IMR-90 (cell line): ENCODE results near the gene HNRNPR. TPM values are rescaled to one million over a fixed set of nuclear protein-coding genes. Genes with fewer than 3 reads are reported as not detected.

Source experiments
- ATAC-seq: fragments of 200-7000 bp; cut with Tn5 transposase; 2 replicates; pipeline ENCODE4 v1.9.1; 2020; ENCODE audit warnings: low read depth, mild to moderate bottlenecking, moderate library complexity
- BruUV-seq: library from RNA; stranded (reverse); fragments of 400-500 nt; replicated peaks from 2 replicates; lab custom pipeline; 2021; lab: Mats Ljungman, UMichigan
- CTCF ChIA-PET: fragments of 300-600 bp; formaldehyde crosslinking; extraction: SDS; loops from one replicate; lab custom pipeline; 2021; ENCODE audit warnings: antibody characterized with exemption; lab: Yijun Ruan, JAX
- POLR2A ChIA-PET: fragments of 300-600 bp; sonication (Branson Sonifier 250); formaldehyde crosslinking; loops from one replicate; lab custom pipeline; 2022; ENCODE audit warnings: antibody characterized with exemption; ENCODE audit not compliant: unreplicated experiment; lab: Charles Lee
- DNase-seq: peaks from one replicate; pipeline ENCODE4 v3.0.0; 2013
- H2AFZ ChIP-seq: replicated peaks from 2 replicates; pipeline ENCODE3; 2013; ENCODE audit warnings: low read length, mild to moderate bottlenecking; ENCODE audit not compliant: poor library complexity
- H2AK5ac ChIP-seq: 2 replicates; pipeline ENCODE4 v1.6.1; 2013; ENCODE audit warnings: low read depth, low read length, inconsistent platforms
- H2AK9ac ChIP-seq: replicated peaks from 2 replicates; pipeline ENCODE3; 2013; ENCODE audit warnings: mild to moderate bottlenecking, low read depth, low read length, moderate library complexity; ENCODE audit not compliant: poor library complexity
- H2BK120ac ChIP-seq: 2 replicates; pipeline ENCODE4 v1.6.1; 2013; ENCODE audit warnings: low read depth, low read length, inconsistent platforms
- H2BK15ac ChIP-seq: 3 replicates; pipeline ENCODE4 v1.6.1; 2013; ENCODE audit warnings: low read depth, low read length, inconsistent platforms
- H2BK20ac ChIP-seq: 2 replicates; pipeline ENCODE4 v1.6.1; 2013; ENCODE audit warnings: low read depth, mild to moderate bottlenecking, inconsistent platforms, low read length, moderate library complexity
- H2BK5ac ChIP-seq: 2 replicates; pipeline ENCODE4 v1.6.1; 2013; ENCODE audit warnings: mild to moderate bottlenecking, low read depth, low read length, inconsistent platforms; ENCODE audit not compliant: poor library complexity, severe bottlenecking
- H3K14ac ChIP-seq: replicated peaks from 2 replicates; pipeline ENCODE4 v1.6.1; 2013; ENCODE audit warnings: low read depth, low read length, inconsistent platforms
- H3K18ac ChIP-seq: 2 replicates; pipeline ENCODE4 v1.6.1; 2013; ENCODE audit warnings: low read depth, low read length, control low read depth
- H3K23ac ChIP-seq: 2 replicates; pipeline ENCODE4 v1.6.1; 2013; ENCODE audit warnings: low read depth, low read length, inconsistent platforms
- H3K27ac ChIP-seq: 2 replicates; pipeline ENCODE4 v1.5.1; 2013; ENCODE audit warnings: mild to moderate bottlenecking, control low read depth, low read length; ENCODE audit not compliant: insufficient read depth
- H3K27me3 ChIP-seq: 2 replicates; pipeline ENCODE4 v1.6.1; 2013; ENCODE audit warnings: low read length; ENCODE audit not compliant: control insufficient read depth, insufficient read depth
- H3K36me3 ChIP-seq: 2 replicates; pipeline ENCODE4 v1.6.1; 2013; ENCODE audit warnings: low read length, mixed read lengths; ENCODE audit not compliant: control insufficient read depth, insufficient read depth
- H3K4ac ChIP-seq: 2 replicates; pipeline ENCODE4 v1.6.1; 2013; ENCODE audit warnings: low read depth, low read length, inconsistent platforms
- H3K4me1 ChIP-seq: 2 replicates; pipeline ENCODE4 v1.6.1; 2013; ENCODE audit warnings: low read length, mixed read lengths; ENCODE audit not compliant: control insufficient read depth, insufficient read depth
- H3K4me2 ChIP-seq: 2 replicates; pipeline ENCODE4 v1.6.1; 2013; ENCODE audit warnings: low read depth, mild to moderate bottlenecking, control low read depth, low read length, moderate library complexity
- H3K4me3 ChIP-seq: 2 replicates; pipeline ENCODE4 v1.5.1; 2013; ENCODE audit warnings: low read depth, mild to moderate bottlenecking, control low read depth, low read length, moderate library complexity; ENCODE audit not compliant: insufficient read depth
- H3K56ac ChIP-seq: 2 replicates; pipeline ENCODE4 v1.6.1; 2013; ENCODE audit warnings: low read length, inconsistent platforms; ENCODE audit not compliant: insufficient read depth; ENCODE audit errors: extremely low read depth
- H3K79me1 ChIP-seq, 2 experiments: 2 replicates each; pipeline ENCODE4 v1.6.1; 2013; ENCODE audit warnings: low read length in 2 of 2, inconsistent platforms in 1 of 2, low read depth in 1 of 2
- H3K9ac ChIP-seq: 2 replicates; pipeline ENCODE4 v1.6.1; 2013; ENCODE audit warnings: low read depth, low read length, control low read depth
- H3K9me1 ChIP-seq: 2 replicates; pipeline ENCODE4 v1.6.1; 2013; ENCODE audit warnings: low read length, inconsistent platforms; ENCODE audit not compliant: insufficient read depth
- H3K9me3 ChIP-seq: 2 replicates; pipeline ENCODE4 v1.6.1; 2013; ENCODE audit warnings: low read length; ENCODE audit not compliant: control insufficient read depth, insufficient read depth
- H4K20me1 ChIP-seq: 2 replicates; pipeline ENCODE4 v1.6.1; 2013; ENCODE audit warnings: low read length, inconsistent platforms; ENCODE audit not compliant: insufficient read depth
- H4K5ac ChIP-seq: 2 replicates; pipeline ENCODE4 v1.6.1; 2013; ENCODE audit warnings: mild to moderate bottlenecking, low read depth, low read length, control low read depth
- H4K8ac ChIP-seq, 2 experiments: 2 replicates each; pipeline ENCODE4 v1.6.1; 2013; ENCODE audit warnings: low read depth in 2 of 2, low read length in 2 of 2, control low read depth in 1 of 2, inconsistent platforms in 1 of 2
- H4K91ac ChIP-seq: 2 replicates; pipeline ENCODE4 v1.6.1; 2013; ENCODE audit warnings: low read depth, low read length, inconsistent platforms; ENCODE audit not compliant: insufficient read depth
- BHLHE40 ChIP-seq: fragments of 150-350 bp; IDR thresholded peaks from 2 replicates; pipeline ENCODE4 v1.6.1; 2016; ENCODE audit warnings: mild to moderate bottlenecking, low read depth, low read length
- CEBPB ChIP-seq: IDR thresholded peaks from 2 replicates; pipeline ENCODE4 v1.6.1; 2012; ENCODE audit warnings: low read depth, low read length, improper control_type of control experiment
- CHD1 ChIP-seq: IDR thresholded peaks from 2 replicates; pipeline ENCODE4 v1.6.1; 2012; ENCODE audit warnings: low read depth, low read length, improper control_type of control experiment
- CTCF ChIP-seq: conservative IDR thresholded peaks from 2 replicates; pipeline ENCODE4 v1.5.1; 2012; ENCODE audit warnings: mild to moderate bottlenecking, low read depth, low read length, improper control_type of control experiment
- ELK1 ChIP-seq: fragments of 150-350 bp; IDR thresholded peaks from 2 replicates; pipeline ENCODE4 v1.6.1; 2016; ENCODE audit warnings: low read depth, mild to moderate bottlenecking, low read length, moderate library complexity, borderline replicate concordance
- FOS ChIP-seq: fragments of 150-350 bp; IDR thresholded peaks from 2 replicates; pipeline ENCODE4 v1.6.1; 2016; ENCODE audit warnings: low read depth, low read length
- MAFK ChIP-seq: IDR thresholded peaks from 2 replicates; pipeline ENCODE4 v1.6.1; 2012; ENCODE audit warnings: low read depth, low read length, improper control_type of control experiment
- MAZ ChIP-seq: IDR thresholded peaks from 2 replicates; pipeline ENCODE4 v1.6.1; 2012; ENCODE audit warnings: low read depth, mild to moderate bottlenecking, low read length, improper control_type of control experiment, moderate library complexity, borderline replicate concordance
- MXI1 ChIP-seq: IDR thresholded peaks from 2 replicates; pipeline ENCODE4 v1.6.1; 2012; ENCODE audit warnings: low read depth, mild to moderate bottlenecking, low read length, moderate library complexity, borderline replicate concordance
- NFE2L2 ChIP-seq: fragments of 150-350 bp; IDR thresholded peaks from 2 replicates; pipeline ENCODE4 v1.6.1; 2016; ENCODE audit warnings: low read depth, mild to moderate bottlenecking, low read length
- POLR2A ChIP-seq: IDR thresholded peaks from 2 replicates; pipeline ENCODE4 v1.6.1; 2012; ENCODE audit warnings: mild to moderate bottlenecking, low read depth, low read length
- RAD21 ChIP-seq: IDR thresholded peaks from 2 replicates; pipeline ENCODE4 v1.6.1; 2012; ENCODE audit warnings: low read length, improper control_type of control experiment
- RCOR1 ChIP-seq: IDR thresholded peaks from 2 replicates; pipeline ENCODE4 v1.6.1; 2012; ENCODE audit warnings: mild to moderate bottlenecking, low read length, improper control_type of control experiment; ENCODE audit not compliant: insufficient replicate concordance
- RFX5 ChIP-seq: IDR thresholded peaks from 2 replicates; pipeline ENCODE4 v1.8.0; 2012; ENCODE audit warnings: low read depth, mild to moderate bottlenecking, low read length, moderate library complexity
- SMC3 ChIP-seq: fragments of 150-350 bp; IDR thresholded peaks from 2 replicates; pipeline ENCODE4 v1.6.1; 2016; ENCODE audit warnings: low read depth, mild to moderate bottlenecking, antibody characterized with exemption, low read length, moderate library complexity
- USF2 ChIP-seq: fragments of 150-350 bp; IDR thresholded peaks from 2 replicates; pipeline ENCODE4 v1.6.1; 2017; ENCODE audit warnings: mild to moderate bottlenecking, antibody characterized with exemption, low read length, low read depth
- WGBS, 2 experiments: methylation state at CpG; one replicate each; pipeline versions ENCODE4 v1.1.5 to v1.1.7; 2013; ENCODE audit warnings: missing lambda C conversion rate in 2 of 2; ENCODE audit not compliant: insufficient read length in 1 of 2; ENCODE audit errors: extremely low coverage in 2 of 2; 5-methylcytosine and 5-hydroxymethylcytosine counted together
- dilution Hi-C: fragments of 300-500 bp; cut with HindIII; formaldehyde crosslinking; loops from one replicate; pipeline ENCODE4 v1.14.3; 2018; ENCODE audit warnings: low sequenced_read_pairs; ENCODE audit not compliant: unreplicated experiment
- in situ Hi-C: fragments of 300-500 bp; cut with MboI; formaldehyde crosslinking; loops from 3 replicates; pipeline ENCODE4 v1.14.3; 2019; ENCODE audit warnings: low sequenced_read_pairs, inconsistent platforms, mixed read lengths
- intact Hi-C: fragments of 100-400 bp; cut with micrococcal nuclease; formaldehyde crosslinking; loops from 2 replicates; pipeline ENCODE4 v1.10.0; 2022
- polyA plus RNA-seq, 3 experiments: library from polyadenylated mRNA; depleted of rRNA; stranded (reverse); fragments of >200 nt; gene quantifications; 2 replicates each; pipeline ENCODE4 v1.2.3, GENCODE V29; 2012; ENCODE audit warnings: low replicate concordance in 1 of 3
- total RNA-seq: library from RNA; depleted of rRNA; stranded (reverse); fragments of >200 nt; gene quantifications from 2 replicates; pipeline ENCODE4 v1.2.3, GENCODE V29; 2012

Gene HNRNPR
- total and polyA plus RNA-seq, 2 of the 4 experiments (the other 2 are of a cell fraction), result 99.7 to 111 TPM

GRCh38 chr1:23362218-23362713 lies 18.2 kb upstream of the HNRNPR start:
- peaks cover 45% of the 10 kb centered on the region for H3K36me3 ChIP-seq
- no peak overlapping the region for H3K27ac ChIP-seq
- H3K9me1 ChIP-seq, result no peaks in the 10 kb centered on the region; the same call in 1 of the 2 replicates
- H4K8ac ChIP-seq, result no peak overlapping the region
- no peaks in the 10 kb centered on the region; the same call in 1 of the 2 replicates for H3K4me1 ChIP-seq
- DNase-seq, result no peak
- TF ChIP-seq ELK1 (no peak), BHLHE40 (no peak), MXI1 (no peak), CHD1 (no peak), RCOR1 (no peak), SMC3 (no peak), MAZ (no peak), RFX5 (no peak), NFE2L2 (no peak), POLR2A (no peak), USF2 (no peak), CTCF (no peak), FOS (no peak), CEBPB (no peak), MAFK (no peak), RAD21 (no peak)
- in situ Hi-C loops, result no loop called here
- no peak overlapping the region for H4K5ac ChIP-seq
- no peak overlapping the region for H2AK9ac ChIP-seq
- H3K27me3 ChIP-seq, result no peaks in the 10 kb centered on the region
- no peak overlapping the region for H4K91ac ChIP-seq
- H3K23ac ChIP-seq, result no peak overlapping the region
- BruUV-seq, result no TSS peak
- H2BK15ac ChIP-seq, result no peak overlapping the region
- no peak overlapping the region for H3K14ac ChIP-seq
- no peak overlapping the region for H3K9ac ChIP-seq
- no peak overlapping the region for H3K4ac ChIP-seq
- intact Hi-C loops, result no loop called here
- no peak overlapping the region for H2BK5ac ChIP-seq
- H4K20me1 ChIP-seq, result no peaks in the 10 kb centered on the region
- H3K79me1 ChIP-seq, result peaks cover 35 to 37% of the 10 kb centered on the region in 2 experiments
- H3K18ac ChIP-seq, result no peak overlapping the region
- H2AK5ac ChIP-seq, result no peak overlapping the region
- no peak for ATAC-seq
- 100% methylated on average over 1 of the region's 13 CpGs; no CpG with 5 or more reads in 1 of the 2 experiments for WGBS, 2 experiments
- ChIA-PET POLR2A (no interaction called here), CTCF (interaction anchor here (0.6 kb wide), 2 partner anchors 22 to 199 kb away, joined by 3 read pairs; no protein-coding TSS in a partner anchor)
- no peak overlapping the region for H2BK120ac ChIP-seq
- no peak overlapping the region for H3K4me3 ChIP-seq
- no peak overlapping the region for H3K4me2 ChIP-seq
- dilution Hi-C loops, result no loop called here
- no peak overlapping the region for H2AFZ ChIP-seq
- H2BK20ac ChIP-seq, result no peak overlapping the region
- H3K9me3 ChIP-seq, result peaks cover 50% of the 10 kb centered on the region
- no peak overlapping the region for H3K56ac ChIP-seq
